ENCODE measurements around the gene PCP2. TPM values are rescaled to one million over a fixed set of nuclear protein-coding genes. Genes with fewer than 3 reads are reported as not detected.

PCP2 gene
- total RNA-seq, 4 donors from 2014 or later, result 1.6 to 9.9 (median 1.6) TPM

GRCh38 chr19:7607212-7607873 lies 26.2 kb downstream of the PCP2 start:
- Histone ChIP-seq H3K4me3 (no peak overlapping the region), H3K27me3 (peaks cover 14% of the 10 kb centered on the region), H3K4me1 (peaks cover 3% of the 10 kb centered on the region), H3K36me3 (peaks cover 45% of the 10 kb centered on the region), H3K9me3 (no peaks in the 10 kb centered on the region), H3K27ac (no peak overlapping the region)
- WGBS, result 77% methylated on average over 2 of the region's 10 CpGs
- peak in 1 of 2 donors; percentile 58 for DNase-seq (ENCODE audit: low spot score in 2 of 2)
- TF ChIP-seq EP300 (IDR thresholded peaks at IDR 0.05) (no peak), POLR2AphosphoS5 (IDR thresholded peaks at IDR 0.05) (no peak), POLR2A (IDR thresholded peaks at IDR 0.05) (no peak), CTCF (IDR thresholded peaks at IDR 0.05) (no peak)

- DNase-seq (ENCODE audit: low spot score in 2 of 2), result no peak
- Histone ChIP-seq H3K27ac (no peak overlapping the region), H3K4me3 (no peak overlapping the region), H3K4me1 (peaks cover 3% of the 10 kb centered on the region), H3K27me3 (peaks cover 16% of the 10 kb centered on the region), H3K36me3 (peaks cover 34% of the 10 kb centered on the region), H3K9me3 (no peaks in the 10 kb centered on the region)
- 94% methylated on average over 8 of the region's 17 CpGs for WGBS
- TF ChIP-seq EP300 (IDR thresholded peaks at IDR 0.05) (no peak), POLR2A (IDR thresholded peaks at IDR 0.05) (no peak), CTCF (IDR thresholded peaks at IDR 0.05) (no peak), POLR2AphosphoS5 (IDR thresholded peaks at IDR 0.05) (no peak)
These were observed 27.2 kb downstream of the PCP2 start for GRCh38 chr19:7606289-7606688.

GRCh38 chr19:7605490-7606222 lies 27.9 kb downstream of the PCP2 start:
- H3K27ac ChIP-seq, result no peak overlapping the region
- peaks cover 3% of the 10 kb centered on the region for H3K4me1 ChIP-seq
- 76% methylated on average over 14 of the region's 14 CpGs for WGBS
- DNase-seq (ENCODE audit: low spot score in 2 of 2), result no peak
- H3K4me3 ChIP-seq, result no peak overlapping the region
- H3K9me3 ChIP-seq, result no peaks in the 10 kb centered on the region
- H3K36me3 ChIP-seq, result peaks cover 28% of the 10 kb centered on the region
- TF ChIP-seq CTCF (IDR thresholded peaks at IDR 0.05) (no peak), POLR2AphosphoS5 (IDR thresholded peaks at IDR 0.05) (no peak), POLR2A (IDR thresholded peaks at IDR 0.05) (no peak), EP300 (IDR thresholded peaks at IDR 0.05) (no peak)
- H3K27me3 ChIP-seq, result peaks cover 16% of the 10 kb centered on the region

GRCh38 chr19:7603919-7604318 lies 29.6 kb downstream of the PCP2 start:
- 78% methylated on average over 9 of the region's 9 CpGs for WGBS
- no peak for TF ChIP-seq CTCF (IDR thresholded peaks at IDR 0.05)
- TF ChIP-seq POLR2AphosphoS5 (IDR thresholded peaks at IDR 0.05), result no peak
- TF ChIP-seq POLR2A (IDR thresholded peaks at IDR 0.05), result no peak
- no peak for TF ChIP-seq EP300 (IDR thresholded peaks at IDR 0.05)
- H3K36me3 ChIP-seq, result peaks cover 16% of the 10 kb centered on the region
- H3K27ac ChIP-seq, result no peak overlapping the region
- no peaks in the 10 kb centered on the region for H3K9me3 ChIP-seq
- DNase-seq (ENCODE audit: low spot score in 2 of 2), result no peak
- H3K4me1 ChIP-seq, result peaks cover 3% of the 10 kb centered on the region
- H3K27me3 ChIP-seq, result peaks cover 16% of the 10 kb centered on the region
- no peak overlapping the region for H3K4me3 ChIP-seq

GRCh38 chr19:7602935-7603497 lies 30.5 kb downstream of the PCP2 start:
- Histone ChIP-seq H3K9me3 (no peaks in the 10 kb centered on the region), H3K4me1 (peaks cover 3% of the 10 kb centered on the region), H3K4me3 (no peak overlapping the region), H3K36me3 (peaks cover 16% of the 10 kb centered on the region), H3K27me3 (peaks cover 16% of the 10 kb centered on the region), H3K27ac (no peak overlapping the region)
- TF ChIP-seq EP300 (IDR thresholded peaks at IDR 0.05) (no peak), POLR2AphosphoS5 (IDR thresholded peaks at IDR 0.05) (no peak), CTCF (IDR thresholded peaks at IDR 0.05) (no peak), POLR2A (IDR thresholded peaks at IDR 0.05) (no peak)
- DNase-seq (ENCODE audit: low spot score in 2 of 2), result no peak
- WGBS, result 57% methylated on average over 11 of the region's 11 CpGs

Measured in suprapubic skin (tissue), 4 donors.